Measurements from ENCODE around the gene GDF11.

Gene GDF11

GRCh38 chr12:55724226-55724939 is 18.5 kb upstream of the GDF11 start:
- DNase-seq (ENCODE audit: low read depth) = no peak
- TF ChIP-seq CTCF (IDR thresholded peaks at IDR 0.05; ENCODE audit: control insufficient read depth, insufficient read depth, low read depth, low read length, missing control alignments) = peak; percentile 69
- no peak overlapping the region for H3K4me3 ChIP-seq (ENCODE audit: control insufficient read depth, low read depth, low read length)

- H3K4me3 ChIP-seq (ENCODE audit: control insufficient read depth, low read depth, low read length) = no peak overlapping the region
- no peak for TF ChIP-seq CTCF (IDR thresholded peaks at IDR 0.05; ENCODE audit: control insufficient read depth, insufficient read depth, low read depth, low read length, missing control alignments)
- no peak for DNase-seq (ENCODE audit: low read depth)
These were observed 18.0 kb upstream of the GDF11 start for GRCh38 chr12:55724940-55725309.

GRCh38 chr12:55725556-55725955 is 17.4 kb upstream of the GDF11 start:
- H3K4me3 ChIP-seq (ENCODE audit: control insufficient read depth, low read depth, low read length) = no peak overlapping the region
- TF ChIP-seq CTCF (IDR thresholded peaks at IDR 0.05; ENCODE audit: control insufficient read depth, insufficient read depth, low read depth, low read length, missing control alignments) = no peak
- DNase-seq (ENCODE audit: low read depth) = no peak

GRCh38 chr12:55726971-55727370 is 16.0 kb upstream of the GDF11 start:
- no peak for DNase-seq (ENCODE audit: low read depth)
- TF ChIP-seq CTCF (IDR thresholded peaks at IDR 0.05; ENCODE audit: control insufficient read depth, insufficient read depth, low read depth, low read length, missing control alignments) = no peak
- peak overlapping the region; percentile 93 for H3K4me3 ChIP-seq (ENCODE audit: control insufficient read depth, low read depth, low read length)

- no peak for DNase-seq (ENCODE audit: low read depth)
These were observed 15.2 kb upstream of the GDF11 start for GRCh38 chr12:55727643-55728185.

GRCh38 chr12:55728186-55728938 is 14.6 kb upstream of the GDF11 start:
- no peak for DNase-seq (ENCODE audit: low read depth)

More at GRCh38 chr12:55727643-55728185, 15.2 kb upstream of the GDF11 start:
- H3K4me3 ChIP-seq (ENCODE audit: control insufficient read depth, low read depth, low read length) = peak overlapping the region; percentile 93
- no peak for TF ChIP-seq CTCF (IDR thresholded peaks at IDR 0.05; ENCODE audit: control insufficient read depth, insufficient read depth, low read depth, low read length, missing control alignments)

More at GRCh38 chr12:55728186-55728938, 14.6 kb upstream of the GDF11 start:
- peak overlapping the region; percentile 93 for H3K4me3 ChIP-seq (ENCODE audit: control insufficient read depth, low read depth, low read length)
- no peak for TF ChIP-seq CTCF (IDR thresholded peaks at IDR 0.05; ENCODE audit: control insufficient read depth, insufficient read depth, low read depth, low read length, missing control alignments)
